ENCODE results near the gene C3orf49. TPM values are rescaled to one million over a fixed set of nuclear protein-coding genes. Genes with fewer than 3 reads are reported as not detected.

C3orf49 gene
- total RNA-seq, 1 donor from 2014 or later: not detected

DNA sequence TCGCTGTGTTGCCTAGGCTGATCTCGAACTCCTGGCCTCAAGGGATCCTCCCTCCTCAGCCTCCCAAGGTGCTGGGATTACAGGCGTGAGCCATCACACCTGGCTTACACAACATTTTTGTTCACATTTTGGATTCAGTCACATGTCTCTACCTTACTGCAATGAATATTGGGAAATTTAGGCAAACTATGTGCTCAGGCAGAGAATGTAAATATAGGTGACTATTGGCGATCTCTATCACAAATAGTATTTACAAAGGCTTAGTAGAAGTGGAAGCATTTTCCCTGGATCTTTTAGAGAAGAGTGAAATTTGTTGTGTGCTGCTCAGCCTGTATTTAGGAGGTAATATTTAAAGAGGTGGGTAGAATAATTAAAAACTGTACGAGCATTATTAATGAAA is 72.4 kb downstream of the C3orf49 start:
- Histone ChIP-seq H3K4me3 (ENCODE audit: low read depth, low read length) (no peak overlapping the region), H3K27me3 (ENCODE audit: control insufficient read depth, insufficient read depth, low read length) (no peaks in the 10 kb centered on the region), H3K36me3 (ENCODE audit: control insufficient read depth, insufficient read depth, low read length) (peaks cover 1% of the 10 kb centered on the region)
- FAIRE-seq: no peak
- TF ChIP-seq, protein P1, sequence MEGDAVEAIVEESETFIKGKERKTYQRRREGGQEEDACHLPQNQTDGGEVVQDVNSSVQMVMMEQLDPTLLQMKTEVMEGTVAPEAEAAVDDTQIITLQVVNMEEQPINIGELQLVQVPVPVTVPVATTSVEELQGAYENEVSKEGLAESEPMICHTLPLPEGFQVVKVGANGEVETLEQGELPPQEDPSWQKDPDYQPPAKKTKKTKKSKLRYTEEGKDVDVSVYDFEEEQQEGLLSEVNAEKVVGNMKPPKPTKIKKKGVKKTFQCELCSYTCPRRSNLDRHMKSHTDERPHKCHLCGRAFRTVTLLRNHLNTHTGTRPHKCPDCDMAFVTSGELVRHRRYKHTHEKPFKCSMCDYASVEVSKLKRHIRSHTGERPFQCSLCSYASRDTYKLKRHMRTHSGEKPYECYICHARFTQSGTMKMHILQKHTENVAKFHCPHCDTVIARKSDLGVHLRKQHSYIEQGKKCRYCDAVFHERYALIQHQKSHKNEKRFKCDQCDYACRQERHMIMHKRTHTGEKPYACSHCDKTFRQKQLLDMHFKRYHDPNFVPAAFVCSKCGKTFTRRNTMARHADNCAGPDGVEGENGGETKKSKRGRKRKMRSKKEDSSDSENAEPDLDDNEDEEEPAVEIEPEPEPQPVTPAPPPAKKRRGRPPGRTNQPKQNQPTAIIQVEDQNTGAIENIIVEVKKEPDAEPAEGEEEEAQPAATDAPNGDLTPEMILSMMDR (IDR thresholded peaks at IDR 0.05; ENCODE audit: insufficient read depth, low read length, severe bottlenecking): no peak
- no peak for DNase-seq (ENCODE audit: low read depth)

DNA sequence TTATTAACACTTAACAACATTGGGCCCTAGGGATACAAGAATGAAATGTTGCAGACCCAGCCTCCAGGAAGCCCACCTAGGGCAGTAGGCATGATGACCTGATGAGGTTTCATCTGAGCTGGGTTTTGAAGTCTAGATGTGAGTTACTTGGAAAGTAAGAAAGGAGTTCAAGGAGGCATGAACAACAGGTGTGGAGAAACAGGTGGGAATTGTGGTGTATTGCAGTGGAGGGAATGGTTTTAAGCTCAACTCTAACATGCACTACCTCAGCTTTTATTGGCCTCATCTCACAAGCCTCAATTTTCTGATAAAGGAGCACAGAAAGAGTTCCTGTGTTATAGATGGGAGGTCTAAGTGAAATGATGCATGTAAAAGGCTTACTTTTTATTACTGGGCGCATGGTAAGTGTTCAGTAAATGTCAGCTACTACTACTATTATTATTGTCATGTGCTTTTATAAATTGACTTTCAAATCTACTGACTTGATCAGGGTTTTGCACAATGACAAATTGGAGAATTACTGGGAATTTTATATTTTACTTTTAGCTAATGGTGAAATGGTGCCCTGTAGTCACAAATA is 73.8 kb downstream of the C3orf49 start:
- TF ChIP-seq, protein P1 (IDR thresholded peaks at IDR 0.05; ENCODE audit: insufficient read depth, low read length, severe bottlenecking): no peak
- FAIRE-seq: no peak
- no peak overlapping the region for H3K4me3 ChIP-seq (ENCODE audit: low read depth, low read length)

GRCh38 chr3:63895422-63896189 is 76.5 kb downstream of the C3orf49 start:
- Histone ChIP-seq H3K27me3 (ENCODE audit: control insufficient read depth, insufficient read depth, low read length) (no peaks in the 10 kb centered on the region), H3K4me3 (ENCODE audit: low read depth, low read length) (no peak overlapping the region), H3K36me3 (ENCODE audit: control insufficient read depth, insufficient read depth, low read length) (peaks cover 4% of the 10 kb centered on the region)
- TF ChIP-seq, protein P1 (IDR thresholded peaks at IDR 0.05; ENCODE audit: insufficient read depth, low read length, severe bottlenecking): no peak
- DNase-seq (ENCODE audit: low read depth): no peak
- no peak for FAIRE-seq

More for the DNA sequence above, 73.8 kb downstream of the C3orf49 start:
- H3K27me3 ChIP-seq (ENCODE audit: control insufficient read depth, insufficient read depth, low read length): no peaks in the 10 kb centered on the region
- H3K36me3 ChIP-seq (ENCODE audit: control insufficient read depth, insufficient read depth, low read length): peaks cover 1% of the 10 kb centered on the region
- no peak for DNase-seq (ENCODE audit: low read depth)

- DNase-seq (ENCODE audit: low read depth): no peak
- H3K4me3 ChIP-seq (ENCODE audit: low read depth, low read length): no peak overlapping the region
- FAIRE-seq: no peak
- TF ChIP-seq, protein P1 (IDR thresholded peaks at IDR 0.05; ENCODE audit: insufficient read depth, low read length, severe bottlenecking): no peak
- H3K36me3 ChIP-seq (ENCODE audit: control insufficient read depth, insufficient read depth, low read length): peaks cover 4% of the 10 kb centered on the region
- no peaks in the 10 kb centered on the region for H3K27me3 ChIP-seq (ENCODE audit: control insufficient read depth, insufficient read depth, low read length)
Observed at GRCh38 chr3:63896332-63897030, 77.4 kb downstream of the C3orf49 start.

Other genes starting within 250 kb of the C3orf49 start
- gene SNTN, start 166.6 kb upstream of the C3orf49 start, total RNA-seq: not detected in 2 replicates
- 30.0 and 38.8 TPM in 2 replicates for gene THOC7, start 44.5 kb downstream of the C3orf49 start, total RNA-seq
- 8.7 and 9.5 TPM in 2 replicates for gene ATXN7, start 44.6 kb downstream of the C3orf49 start, total RNA-seq
- not detected in 2 replicates for gene SCAANT1, start 93.1 kb downstream of the C3orf49 start, total RNA-seq
- 52.9 and 82.2 TPM in 2 replicates for gene PSMD6, start 204.2 kb downstream of the C3orf49 start, total RNA-seq